ENCODE results near the gene CNTN4.
"Not testable (repeated sequence)": the region's sequence is repeated elsewhere in the genome, so short reads cannot be mapped to it uniquely, and the experiment has no call there.

Gene CNTN4

GRCh38 chr3:2525968-2526367 lies 427.3 kb downstream of the CNTN4 start:
- DNase-seq: no peak

- DNase-seq: no peak
Measured at GRCh38 chr3:2526926-2527325, 428.3 kb downstream of the CNTN4 start.

- not testable (repeated sequence) for DNase-seq
Measured at GRCh38 chr3:2527328-2527727, 428.7 kb downstream of the CNTN4 start.

- not testable (repeated sequence) for DNase-seq
Measured at GRCh38 chr3:2534767-2535166, 436.1 kb downstream of the CNTN4 start.

- DNase-seq: no peak
Measured at GRCh38 chr3:2535206-2535605, 436.5 kb downstream of the CNTN4 start.

GRCh38 chr3:2536575-2536974 lies 437.9 kb downstream of the CNTN4 start:
- no peak for DNase-seq

- DNase-seq: no peak
Measured at GRCh38 chr3:2540115-2540514, 441.4 kb downstream of the CNTN4 start.

- DNase-seq: no peak
Measured at GRCh38 chr3:2543247-2543646, 444.6 kb downstream of the CNTN4 start.

GRCh38 chr3:2544212-2544611 lies 445.5 kb downstream of the CNTN4 start:
- DNase-seq: no peak

GRCh38 chr3:2544718-2545117 lies 446.1 kb downstream of the CNTN4 start:
- DNase-seq: no peak

GRCh38 chr3:2547049-2547448 lies 448.4 kb downstream of the CNTN4 start:
- DNase-seq: no peak

- DNase-seq: no peak
Measured at GRCh38 chr3:2554656-2555055, 456.0 kb downstream of the CNTN4 start.

- no peak for DNase-seq
Measured at GRCh38 chr3:2558796-2559195, 460.1 kb downstream of the CNTN4 start.

- no peak for DNase-seq
Measured at GRCh38 chr3:2567451-2567850, 468.8 kb downstream of the CNTN4 start.

GRCh38 chr3:2568156-2568555 lies 469.5 kb downstream of the CNTN4 start:
- DNase-seq: no peak

- DNase-seq: no peak
Measured at GRCh38 chr3:2568929-2569328, 470.3 kb downstream of the CNTN4 start.

- no peak for DNase-seq
Measured at GRCh38 chr3:2577571-2577970, 478.9 kb downstream of the CNTN4 start.

GRCh38 chr3:2578560-2578959 lies 479.9 kb downstream of the CNTN4 start:
- DNase-seq: no peak

GRCh38 chr3:2579206-2579605 lies 480.5 kb downstream of the CNTN4 start:
- no peak for DNase-seq

- DNase-seq: no peak
Measured at GRCh38 chr3:2583046-2583445, 484.4 kb downstream of the CNTN4 start.

GRCh38 chr3:2589336-2589969 lies 490.8 kb downstream of the CNTN4 start:
- no peak for DNase-seq

GRCh38 chr3:2595486-2595885 lies 496.8 kb downstream of the CNTN4 start:
- DNase-seq: no peak

- DNase-seq: no peak
Measured at GRCh38 chr3:2597615-2598014, 498.9 kb downstream of the CNTN4 start.

- no peak for DNase-seq
Measured at GRCh38 chr3:2599471-2599870, 500.8 kb downstream of the CNTN4 start.

GRCh38 chr3:2603692-2604289 lies 505.1 kb downstream of the CNTN4 start:
- no peak for DNase-seq
